Endothelial cell of umbilical vein (primary cell): ENCODE data around the gene TMEM33. TPM values are rescaled to one million over a fixed set of nuclear protein-coding genes. Genes with fewer than 3 reads are reported as not detected.

ENCODE experiments used
- BruUV-seq: library from RNA; stranded (reverse); fragments of 400-500 nt; replicated peaks from 2 replicates; lab custom pipeline; 2021; lab: Mats Ljungman, UMichigan
- CTCF ChIA-PET: fragments of 300-600, 350-600 bp; sonication (Branson Sonifier 250); formaldehyde crosslinking; loops from one replicate; lab custom pipeline; 2021; ENCODE audit warnings: antibody characterized with exemption, inconsistent platforms; lab: Charles Lee
- POLR2A ChIA-PET: fragments of 300-600, 350-600 bp; sonication (Branson Sonifier 250); formaldehyde crosslinking; loops from one replicate; lab custom pipeline; 2021; ENCODE audit warnings: antibody characterized with exemption, inconsistent platforms; lab: Charles Lee
- DNase-seq: peaks from one replicate; pipeline ENCODE4 v3.0.0-alpha.2; 2011; ENCODE audit warnings: low read depth, low spot score
- FAIRE-seq: peaks from 2 replicates; lab custom pipeline; 2011; peaks lifted over from hg19 to GRCh38; lab: Jason Lieb, UNC
- H2AFZ ChIP-seq: 2 replicates; pipeline ENCODE4 v1.6.0; 2012; ENCODE audit warnings: low read depth, low read length, control low read depth, inconsistent platforms
- H3K27ac ChIP-seq: 2 replicates; pipeline ENCODE4 v1.5.1; 2011; ENCODE audit warnings: low read depth, mild to moderate bottlenecking, control low read depth, low read length, moderate library complexity; ENCODE audit not compliant: insufficient read depth
- H3K27me3 ChIP-seq, 2 experiments: 2 replicates each; pipeline versions ENCODE4 v1.6.0 to v1.6.1; 2011; ENCODE audit warnings: low read length in 2 of 2, mixed read lengths in 1 of 2; ENCODE audit not compliant: control insufficient read depth in 2 of 2, insufficient read depth in 2 of 2
- H3K36me3 ChIP-seq, 2 experiments: 2 replicates in 1 of 2; 3 replicates in 1 of 2; pipeline ENCODE4 v1.5.1; 2011; ENCODE audit warnings: low read length in 2 of 2, mild to moderate bottlenecking in 1 of 2, moderate library complexity in 1 of 2; ENCODE audit not compliant: control insufficient read depth in 2 of 2, insufficient read depth in 2 of 2; ENCODE audit errors: extremely low read depth in 1 of 2
- H3K4me1 ChIP-seq: 3 replicates; pipeline ENCODE4 v1.5.1; 2011; ENCODE audit warnings: mild to moderate bottlenecking, low read length; ENCODE audit not compliant: control insufficient read depth, insufficient read depth; ENCODE audit errors: extremely low read depth
- H3K4me2 ChIP-seq: 2 replicates; pipeline ENCODE4 v1.6.1; 2011; ENCODE audit warnings: low read length, control low read depth, mixed read lengths; ENCODE audit not compliant: insufficient read depth
- H3K4me3 ChIP-seq, 3 experiments: fragments of 200-600 bp in 1 of 3; sonication (generic), shearing (Covaris generic) in 1 of 3; replicated peaks in 1 of 3; 2 replicates each; pipeline ENCODE4 v1.5.1; 2011 to 2016; ENCODE audit warnings: control low read depth in 3 of 3, low read length in 3 of 3, mild to moderate bottlenecking in 2 of 3, inconsistent platforms in 1 of 3, low read depth in 1 of 3, moderate library complexity in 1 of 3; ENCODE audit not compliant: insufficient read depth in 1 of 3
- H3K79me2 ChIP-seq: 2 replicates; pipeline ENCODE4 v1.6.0; 2012; ENCODE audit warnings: low read length, inconsistent platforms; ENCODE audit not compliant: control insufficient read depth, insufficient read depth
- H3K9ac ChIP-seq: replicated peaks from 2 replicates; pipeline ENCODE3; 2011; ENCODE audit warnings: low read length, control low read depth; ENCODE audit not compliant: insufficient read depth; ENCODE audit errors: extremely low read depth
- H3K9me1 ChIP-seq: replicated peaks from 3 replicates; pipeline ENCODE4 v1.6.0; 2011; ENCODE audit warnings: mild to moderate bottlenecking, low read length; ENCODE audit not compliant: control insufficient read depth, insufficient read depth; ENCODE audit errors: extremely low read depth
- H3K9me3 ChIP-seq: replicated peaks from 2 replicates; pipeline ENCODE4 v1.5.1; 2012; ENCODE audit warnings: low read length, inconsistent platforms; ENCODE audit not compliant: control insufficient read depth, insufficient read depth
- H4K20me1 ChIP-seq: replicated peaks from 2 replicates; pipeline ENCODE3; 2011; ENCODE audit warnings: mild to moderate bottlenecking, low read length; ENCODE audit not compliant: control insufficient read depth, insufficient read depth; ENCODE audit errors: extremely low read depth
- EZH2 ChIP-seq: IDR thresholded peaks from 2 replicates; pipeline ENCODE4 v1.6.1; 2012; ENCODE audit warnings: borderline replicate concordance, low read depth, mild to moderate bottlenecking, moderate library complexity, low read length, inconsistent platforms; ENCODE audit not compliant: severe bottlenecking
- FOS ChIP-seq: IDR thresholded peaks from 2 replicates; pipeline ENCODE4 v1.6.1; 2011; ENCODE audit warnings: mild to moderate bottlenecking, low read length, moderate library complexity, borderline replicate concordance; ENCODE audit not compliant: insufficient read depth
- GATA2 ChIP-seq: IDR thresholded peaks from 2 replicates; pipeline ENCODE4 v1.7.0; 2011; ENCODE audit warnings: low read depth, mild to moderate bottlenecking, moderate library complexity, mixed read lengths, low read length; ENCODE audit not compliant: insufficient read length, insufficient read depth
- JUN ChIP-seq: IDR thresholded peaks from 2 replicates; pipeline ENCODE4 v1.6.1; 2011; ENCODE audit warnings: borderline replicate concordance, low read depth; ENCODE audit not compliant: insufficient read length, insufficient read depth
- MYC ChIP-seq: IDR thresholded peaks from one replicate; pipeline ENCODE4 v1.6.1; 2011; ENCODE audit warnings: mild to moderate bottlenecking, low read depth, low read length
- POLR2A ChIP-seq: IDR thresholded peaks from 2 replicates; pipeline ENCODE4 v1.6.1; 2012; ENCODE audit warnings: low read depth, mild to moderate bottlenecking, control low read depth, low read length
- POLR2AphosphoS5 ChIP-seq: IDR thresholded peaks from 2 replicates; pipeline ENCODE4 v1.6.1; 2012; ENCODE audit warnings: low read depth, mild to moderate bottlenecking, control low read depth, low read length, moderate library complexity; ENCODE audit not compliant: insufficient read depth
- dilution Hi-C: fragments of 300-500 bp; cut with MboI; formaldehyde crosslinking; loops from one replicate; pipeline ENCODE4 v1.15.0; 2019; ENCODE audit warnings: low sequenced_read_pairs; ENCODE audit not compliant: extremely low pct_ligation_motif_present
- intact Hi-C: fragments of 100-400 bp; cut with micrococcal nuclease; formaldehyde crosslinking; loops from one replicate; pipeline ENCODE4 v1.10.0; 2022
- polyA plus RNA-seq, 4 experiments: library from polyadenylated mRNA; depleted of rRNA in 3 of 4; stranded (reverse) in 3 of 4; unstranded in 1 of 4; fragments of >200 nt; gene quantifications; 2 replicates each; pipeline versions ENCODE4 v1.2.1 to v1.2.3, GENCODE V29; 2011 to 2012; ENCODE audit warnings: missing spikeins in 1 of 4
- small RNA-seq: library from RNA; depleted of rRNA; stranded (forward); fragments of <200 nt; gene quantifications from one replicate; pipeline ENCODE3, GENCODE V24; 2012; ENCODE audit warnings: low replicate concordance, low read depth; ENCODE audit not compliant: insufficient read depth, insufficient read length
- total RNA-seq: library from RNA; stranded (reverse); gene quantifications from 2 replicates; pipeline ENCODE4 v1.2.3, GENCODE V29; 2021
- TF ChIP-seq, protein P1 (sequence below): IDR thresholded peaks from 2 replicates; pipeline ENCODE4 v1.6.1; 2011; ENCODE audit not compliant: insufficient read depth, insufficient read length
- TF ChIP-seq, protein P2 (sequence below), 2 donors: IDR thresholded peaks; 1 replicate in 1 of 2; 2 replicates in 1 of 2; pipeline ENCODE4 v1.5.1; 2011; ENCODE audit warnings: low read length in 2 of 2, mild to moderate bottlenecking in 2 of 2, moderate library complexity in 2 of 2, control low read depth in 1 of 2, inconsistent platforms in 1 of 2, low read depth in 1 of 2; ENCODE audit not compliant: insufficient read depth in 1 of 2; ENCODE audit errors: extremely low read depth in 1 of 2

Gene TMEM33
- total and polyA plus RNA-seq, 2 donors (not counting 3 experiments of a cell fraction or from before 2014, with no cell fraction given): 52.9 to 60.1 TPM

DNA sequence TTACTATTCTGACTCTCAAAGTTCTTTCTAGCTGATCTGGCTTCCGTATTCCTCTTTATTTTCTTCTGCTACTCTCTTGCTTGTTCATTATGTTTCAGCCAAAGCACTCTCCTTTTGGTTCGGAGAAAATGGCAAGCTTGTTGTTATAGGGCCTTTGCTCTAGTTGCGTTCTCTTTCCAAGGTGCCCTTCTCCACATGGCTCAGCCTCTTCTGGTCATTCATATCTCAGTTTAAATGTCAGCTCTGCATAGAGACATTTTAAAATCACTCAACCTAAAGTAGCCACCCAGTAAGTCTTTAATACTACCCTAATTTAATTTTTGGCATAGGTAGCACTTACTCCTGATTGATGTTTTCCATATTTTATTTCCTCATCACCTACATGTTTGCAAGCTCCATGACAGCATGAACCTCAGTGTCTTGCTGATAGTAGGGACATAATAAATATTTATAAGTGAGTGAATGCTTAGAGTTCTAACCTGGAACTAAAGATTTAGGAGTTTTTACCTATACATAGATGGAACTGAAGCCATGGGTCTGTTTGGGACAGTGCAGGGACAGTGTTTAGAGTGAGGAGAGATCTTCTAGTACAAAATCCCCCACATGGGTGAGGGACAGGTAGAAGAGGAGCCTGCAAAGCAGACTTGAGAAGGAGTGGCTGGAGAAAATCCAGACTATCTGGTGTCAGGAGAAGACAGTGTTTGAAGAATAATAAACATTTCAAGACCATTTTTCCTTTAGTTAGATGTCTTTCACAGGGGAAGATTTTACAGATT, 73.0 kb downstream of the TMEM33 start:
- dilution Hi-C loops: no loop called here
- CTCF ChIA-PET: no interaction called here
- TF ChIP-seq, protein P1, sequence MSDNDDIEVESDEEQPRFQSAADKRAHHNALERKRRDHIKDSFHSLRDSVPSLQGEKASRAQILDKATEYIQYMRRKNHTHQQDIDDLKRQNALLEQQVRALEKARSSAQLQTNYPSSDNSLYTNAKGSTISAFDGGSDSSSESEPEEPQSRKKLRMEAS: no peak
- TF ChIP-seq GATA2 (no peak), EZH2 (no peak), MYC (no peak), JUN (no peak), FOS (no peak), POLR2AphosphoS5 (no peak), POLR2A (no peak)
- TF ChIP-seq, protein P2, sequence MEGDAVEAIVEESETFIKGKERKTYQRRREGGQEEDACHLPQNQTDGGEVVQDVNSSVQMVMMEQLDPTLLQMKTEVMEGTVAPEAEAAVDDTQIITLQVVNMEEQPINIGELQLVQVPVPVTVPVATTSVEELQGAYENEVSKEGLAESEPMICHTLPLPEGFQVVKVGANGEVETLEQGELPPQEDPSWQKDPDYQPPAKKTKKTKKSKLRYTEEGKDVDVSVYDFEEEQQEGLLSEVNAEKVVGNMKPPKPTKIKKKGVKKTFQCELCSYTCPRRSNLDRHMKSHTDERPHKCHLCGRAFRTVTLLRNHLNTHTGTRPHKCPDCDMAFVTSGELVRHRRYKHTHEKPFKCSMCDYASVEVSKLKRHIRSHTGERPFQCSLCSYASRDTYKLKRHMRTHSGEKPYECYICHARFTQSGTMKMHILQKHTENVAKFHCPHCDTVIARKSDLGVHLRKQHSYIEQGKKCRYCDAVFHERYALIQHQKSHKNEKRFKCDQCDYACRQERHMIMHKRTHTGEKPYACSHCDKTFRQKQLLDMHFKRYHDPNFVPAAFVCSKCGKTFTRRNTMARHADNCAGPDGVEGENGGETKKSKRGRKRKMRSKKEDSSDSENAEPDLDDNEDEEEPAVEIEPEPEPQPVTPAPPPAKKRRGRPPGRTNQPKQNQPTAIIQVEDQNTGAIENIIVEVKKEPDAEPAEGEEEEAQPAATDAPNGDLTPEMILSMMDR (IDR thresholded peaks at IDR 0.05; ENCODE audit: extremely low read depth in 1 of 2, insufficient read depth in 1 of 2, low read depth in 1 of 2, low read length in 2 of 2): no peak
- DNase-seq: no peak
- H3K4me1 ChIP-seq: no peaks in the 10 kb centered on the region
- H3K4me2 ChIP-seq: no peak overlapping the region
- H3K27ac ChIP-seq: no peak overlapping the region
- H3K79me2 ChIP-seq: peaks cover 9% of the 10 kb centered on the region
- no peaks in the 10 kb centered on the region for H4K20me1 ChIP-seq
- no TSS peak for BruUV-seq
- intact Hi-C loops: no loop called here
- no peak overlapping the region for H3K4me3 ChIP-seq
- H3K9me1 ChIP-seq: no peaks in the 10 kb centered on the region
- no peak overlapping the region for H3K9ac ChIP-seq
- no peaks in the 10 kb centered on the region for H3K27me3 ChIP-seq
- POLR2A ChIA-PET: no interaction called here
- no peaks in the 10 kb centered on the region for H3K36me3 ChIP-seq
- H3K9me3 ChIP-seq: no peaks in the 10 kb centered on the region
- FAIRE-seq: no peak
- no peak overlapping the region for H2AFZ ChIP-seq

Small RNAs within 50 kb of the gene (small RNA-seq; reads per million reads assigned to genes)
- gene AC108210.2: not detected

Other genes with a start within 250 kb of the TMEM33 start
- gene PHOX2B, start 186.7 kb upstream of the TMEM33 start, total RNA-seq: not detected in 2 replicates
- not detected in 2 replicates for gene PHOX2B, start 186.7 kb upstream of the TMEM33 start, polyA plus RNA-seq
- 0.15 and 0.16 TPM in 2 replicates for gene DCAF4L1, start 46.3 kb downstream of the TMEM33 start, total RNA-seq
- 0.06 TPM in 2 replicates for gene DCAF4L1, start 46.3 kb downstream of the TMEM33 start, polyA plus RNA-seq
- gene SLC30A9, start 55.1 kb downstream of the TMEM33 start, total RNA-seq: 40.6 and 44.4 TPM in 2 replicates
- 20.2 and 24.5 TPM in 2 replicates for gene SLC30A9, start 55.1 kb downstream of the TMEM33 start, polyA plus RNA-seq
- 0.07 and 0.27 TPM in 2 replicates for gene BEND4, start 217.2 kb downstream of the TMEM33 start, total RNA-seq
- gene BEND4, start 217.2 kb downstream of the TMEM33 start, polyA plus RNA-seq: 0.01 and 0.02 TPM in 2 replicates